Left ventricle myocardium inferior (tissue), 1 donor: ENCODE measurements around the gene CCDC38. TPM values are rescaled to one million over a fixed set of nuclear protein-coding genes. Genes with fewer than 3 reads are reported as not detected.

Experiments used
- DNase-seq: peaks from one replicate; pipeline ENCODE4 v3.0.0-alpha.2; 2020
- H3K27ac ChIP-seq: fragments of 200-600 bp; replicated peaks from 2 replicates; pipeline ENCODE4 v1.8.0; 2021
- H3K27me3 ChIP-seq: fragments of 200-600 bp; 2 replicates; pipeline ENCODE4 v1.8.0; 2021; ENCODE audit warnings: low read depth
- H3K36me3 ChIP-seq: fragments of 200-600 bp; 2 replicates; pipeline ENCODE4 v1.8.0; 2021
- H3K4me1 ChIP-seq: fragments of 200-600 bp; 2 replicates; pipeline ENCODE4 v1.8.0; 2021
- H3K4me3 ChIP-seq: fragments of 200-600 bp; 2 replicates; pipeline ENCODE4 v1.8.0; 2021; ENCODE audit warnings: mild to moderate bottlenecking, moderate library complexity
- H3K9me3 ChIP-seq: fragments of 200-600 bp; replicated peaks from 2 replicates; pipeline ENCODE4 v1.8.0; 2021
- CTCF ChIP-seq: fragments of 200-600 bp; IDR thresholded peaks from 2 replicates; pipeline ENCODE4 v1.8.0; 2021; ENCODE audit warnings: antibody characterized with exemption, mild to moderate bottlenecking, borderline replicate concordance
- intact Hi-C: fragments of 100-400 bp; cut with micrococcal nuclease; formaldehyde crosslinking; loops from one replicate; pipeline ENCODE4 v1.11.0; 2022
- total RNA-seq: library from RNA; stranded (reverse); fragmentation: NEBNext Ultra II Directional; extraction: Animal tissue kit (Norgen Biotek cat#: 25700); gene quantifications from one replicate; pipeline ENCODE4 v1.2.1, GENCODE V29; 2021
- donor health status: DM: no; HTN: yes; CAD: no; lungs with severe emphysema.

The CCDC38 gene
- total RNA-seq, 1 donor from 2014 or later, result 0.22 TPM

DNA sequence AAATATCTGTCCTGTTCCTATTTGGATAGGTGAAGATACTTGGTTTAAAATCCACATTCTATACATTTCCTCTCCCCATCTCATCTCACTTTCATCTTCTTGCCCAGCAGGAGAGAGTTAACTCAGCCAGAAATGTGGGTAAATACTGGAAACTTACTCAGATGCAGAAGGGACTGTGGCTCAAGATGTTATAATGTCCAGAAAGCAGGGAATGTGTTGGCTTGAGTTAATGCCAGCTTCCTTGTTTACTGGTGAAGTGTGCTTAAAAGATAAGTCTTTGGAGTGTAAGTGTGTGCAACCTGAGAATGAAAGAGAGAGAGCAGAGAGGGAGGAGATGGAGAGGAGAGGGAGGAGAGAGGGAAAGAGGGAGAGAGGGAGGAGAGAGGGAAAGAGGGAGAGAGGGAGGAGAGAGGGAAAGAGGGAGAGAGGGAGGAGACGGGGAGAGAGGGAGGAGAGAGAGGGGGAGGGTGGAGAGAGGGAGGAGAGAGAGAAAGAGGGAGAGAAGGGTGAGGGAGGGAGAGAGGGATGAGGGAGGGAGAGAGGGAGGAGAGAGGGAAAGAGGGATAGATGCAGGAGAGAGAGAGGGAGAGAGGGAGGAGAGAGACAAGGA, 105.7 kb downstream of the CCDC38 start:
- no peak for DNase-seq
- Histone ChIP-seq H3K27me3 (no peaks in the 10 kb centered on the region), H3K4me3 (no peak overlapping the region), H3K27ac (no peak overlapping the region), H3K36me3 (no peaks in the 10 kb centered on the region), H3K9me3 (no peaks in the 10 kb centered on the region), H3K4me1 (no peaks in the 10 kb centered on the region)
- TF ChIP-seq CTCF, result no peak
- intact Hi-C loops, result no loop called here

DNA sequence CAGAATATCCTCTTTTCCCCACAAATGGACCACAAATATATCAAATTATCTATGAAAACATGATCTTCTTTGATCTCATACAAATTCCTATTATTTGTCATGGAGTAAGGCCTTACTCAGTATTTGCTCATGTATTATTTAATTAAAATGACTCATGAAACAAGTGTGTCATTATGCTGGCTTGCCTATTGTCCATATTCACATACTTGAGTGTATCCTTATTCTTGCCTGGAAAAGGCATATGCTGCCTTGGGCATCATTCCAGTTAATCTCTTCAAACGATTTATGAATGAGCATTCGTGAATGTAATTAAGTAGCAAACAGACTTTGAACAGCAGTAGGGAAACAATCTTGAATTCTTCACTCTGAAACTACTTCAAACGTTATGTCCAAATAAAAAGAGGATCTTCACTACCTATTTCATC, 106.2 kb downstream of the CCDC38 start:
- intact Hi-C loops, result no loop called here
- no peak for TF ChIP-seq CTCF
- Histone ChIP-seq H3K27ac (no peak overlapping the region), H3K27me3 (no peaks in the 10 kb centered on the region), H3K36me3 (no peaks in the 10 kb centered on the region), H3K4me3 (no peak overlapping the region), H3K4me1 (no peaks in the 10 kb centered on the region), H3K9me3 (no peaks in the 10 kb centered on the region)
- no peak for DNase-seq

DNA sequence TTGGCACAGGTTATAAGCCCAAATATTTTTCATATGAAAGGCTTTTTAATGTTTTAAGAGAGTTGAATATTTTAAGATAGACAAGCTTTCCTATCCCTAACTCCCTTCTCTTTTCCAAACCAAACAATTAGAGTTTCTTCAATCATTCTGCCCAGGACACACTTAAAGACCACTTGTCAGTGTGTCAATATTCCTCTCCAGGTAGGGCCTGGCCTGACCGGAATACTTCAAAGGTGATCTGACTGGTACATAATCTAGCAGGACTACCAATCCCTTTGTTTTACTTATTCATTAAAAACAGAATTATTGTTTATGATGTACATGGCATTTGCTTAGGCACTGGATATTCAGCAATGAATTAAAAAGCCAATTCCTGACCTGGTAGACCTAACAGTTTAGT, 107.8 kb downstream of the CCDC38 start:
- Histone ChIP-seq H3K4me1 (no peaks in the 10 kb centered on the region), H3K9me3 (no peaks in the 10 kb centered on the region), H3K27ac (no peak overlapping the region), H3K4me3 (no peak overlapping the region), H3K27me3 (no peaks in the 10 kb centered on the region), H3K36me3 (no peaks in the 10 kb centered on the region)
- no peak for TF ChIP-seq CTCF
- intact Hi-C loops, result no loop called here
- no peak for DNase-seq

DNA sequence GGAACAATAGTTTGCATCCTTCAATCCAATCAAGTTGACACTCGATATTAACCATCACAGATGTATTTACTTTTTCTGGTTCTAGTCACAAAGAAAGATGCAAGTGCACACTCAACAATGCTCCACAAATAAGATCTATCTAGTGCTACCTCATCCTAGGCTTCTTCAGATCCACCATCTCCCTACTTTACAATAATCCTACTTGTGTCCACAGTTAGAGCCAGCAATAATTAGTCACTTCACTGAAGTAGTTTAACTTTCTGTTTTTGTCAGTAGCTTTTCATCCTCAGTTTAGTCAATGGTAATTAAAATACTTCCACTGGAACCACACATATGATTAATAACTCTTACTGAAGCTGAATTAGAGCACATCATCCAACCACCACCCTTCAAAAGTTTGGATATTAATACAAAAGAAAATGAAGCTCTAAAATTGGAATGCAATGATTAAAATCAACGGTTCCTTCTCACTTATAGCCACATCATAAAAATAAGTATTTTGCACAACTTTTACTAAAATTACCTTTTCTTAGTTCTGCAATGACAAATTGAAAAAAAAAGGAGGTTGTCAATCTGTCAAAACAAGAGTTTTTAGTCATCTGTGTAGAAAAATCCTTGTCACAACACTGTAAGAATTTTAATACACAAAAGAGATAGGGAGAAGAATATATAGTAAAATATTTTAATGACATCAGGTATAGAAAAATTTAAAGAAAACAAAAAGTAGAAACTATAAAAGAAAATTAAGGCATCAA, 111.9 kb downstream of the CCDC38 start:
- H3K27me3 ChIP-seq, result no peaks in the 10 kb centered on the region
- no peak for DNase-seq
- no peak overlapping the region for H3K4me3 ChIP-seq
- intact Hi-C loops, result no loop called here
- H3K27ac ChIP-seq, result no peak overlapping the region
- H3K36me3 ChIP-seq, result no peaks in the 10 kb centered on the region
- no peak for TF ChIP-seq CTCF
- no peaks in the 10 kb centered on the region for H3K4me1 ChIP-seq
- H3K9me3 ChIP-seq, result no peaks in the 10 kb centered on the region

- no peaks in the 10 kb centered on the region for H3K9me3 ChIP-seq
- intact Hi-C loops, result no loop called here
- H3K27ac ChIP-seq, result no peak overlapping the region
- no peak for DNase-seq
- no peaks in the 10 kb centered on the region for H3K4me1 ChIP-seq
- H3K27me3 ChIP-seq, result no peaks in the 10 kb centered on the region
- no peak overlapping the region for H3K4me3 ChIP-seq
- no peaks in the 10 kb centered on the region for H3K36me3 ChIP-seq
- no peak for TF ChIP-seq CTCF
Measured at GRCh38 chr12:95829395-95829794, 113.0 kb downstream of the CCDC38 start.
